ENCODE data around the gene CLPTM1. TPM values are rescaled to one million over a fixed set of nuclear protein-coding genes. Genes with fewer than 3 reads are reported as not detected.

The CLPTM1 gene
- total and polyA plus RNA-seq, 9 of the 15 experiments (the other 6 are each of a cell fraction or from before 2014, with no cell fraction given), result 0.37 to 96.0 (median 27.5) TPM

- TF ChIP-seq PBX2 (CRISPR knock-in tag; IDR thresholded peaks at IDR 0.05; ENCODE audit: low read depth) (no peak), PBX2 (tag; conservative IDR thresholded peaks at IDR 0.05; ENCODE audit: low read depth) (no peak; the same call in 1 of the 2 replicates), EHMT2 (IDR thresholded peaks at IDR 0.05) (no peak), DIDO1 (tag; IDR thresholded peaks at IDR 0.05; ENCODE audit: low read depth) (no peak), CC2D1A (IDR thresholded peaks at IDR 0.05) (no peak), BRD9 (IDR thresholded peaks at IDR 0.05; ENCODE audit: low read depth, partially characterized antibody) (no peak), ZNF507 (tag; conservative IDR thresholded peaks at IDR 0.05) (no peak), KLF13 (tag; IDR thresholded peaks at IDR 0.05; ENCODE audit: borderline replicate concordance, low read depth) (no peak), ZBTB17 (CRISPR knock-in tag; IDR thresholded peaks at IDR 0.05) (no peak), PHF8 (IDR thresholded peaks at IDR 0.05; ENCODE audit: borderline replicate concordance, low read length) (peak; percentile 22; the same call in 1 of the 2 replicates), ZBTB33 (CRISPR knock-in tag; IDR thresholded peaks at IDR 0.05) (peak; percentile 18; the same call in 1 of the 2 replicates), SAP30 (IDR thresholded peaks at IDR 0.05; ENCODE audit: borderline replicate concordance, insufficient read depth, low read depth, low read length, poor library complexity, severe bottlenecking) (no peak), NFYB (IDR thresholded peaks at IDR 0.05; ENCODE audit: extremely low read depth, insufficient read length) (no peak), HLTF (IDR thresholded peaks at IDR 0.05) (no peak), ZNF165 (CRISPR knock-in tag; IDR thresholded peaks at IDR 0.05; ENCODE audit: borderline replicate concordance) (no peak), FOXM1 (IDR thresholded peaks at IDR 0.05; ENCODE audit: low read depth) (no peak), FOXM1 (CRISPR knock-in tag; IDR thresholded peaks at IDR 0.05; ENCODE audit: low read depth) (no peak), ZNF445 (CRISPR knock-in tag; IDR thresholded peaks at IDR 0.05; ENCODE audit: low read depth) (no peak), ZNF740 (CRISPR knock-in tag; IDR thresholded peaks at IDR 0.05) (no peak), ZNF740 (tag; IDR thresholded peaks at IDR 0.05) (no peak), ARNT (IDR thresholded peaks at IDR 0.05) (0 out of 4 replicates have a peak, but pooled peaks of 1 of the 2 experiments have one; percentile 19), ZNF384 (IDR thresholded peaks at IDR 0.05; ENCODE audit: low read depth, low read length) (peak; percentile 7; the same call in 1 of the 2 replicates), IFI16 (CRISPR knock-in tag; IDR thresholded peaks at IDR 0.05) (no peak), IRF9 (tag; IDR thresholded peaks at IDR 0.05) (no peak; the same call in 1 of the 2 replicates)
Observed at GRCh38 chr19:44943801-44944249, 11.4 kb upstream of the CLPTM1 start (continued).

All from K562 (cell line).